Neural progenitor cell (in vitro differentiated cells): Measurements from ENCODE around the gene FPR2.

Source experiments
- EZH2 ChIP-seq: fragments of 200-600 bp; sonication (generic); IDR thresholded peaks from 2 replicates; pipeline ENCODE4 v1.6.1; 2017; ENCODE audit warnings: antibody characterized with exemption, mild to moderate bottlenecking, moderate library complexity
- EZH2phosphoT487 ChIP-seq: fragments of 200-600 bp; sonication (generic); IDR thresholded peaks from 2 replicates; pipeline ENCODE4 v1.6.1; 2017; ENCODE audit warnings: antibody characterized with exemption
- TF ChIP-seq, protein P1 (sequence below): fragments of 200-600 bp; sonication (generic); IDR thresholded peaks from 2 replicates; pipeline ENCODE4 v1.5.1; 2017; ENCODE audit warnings: antibody characterized with exemption, mild to moderate bottlenecking

DNA sequence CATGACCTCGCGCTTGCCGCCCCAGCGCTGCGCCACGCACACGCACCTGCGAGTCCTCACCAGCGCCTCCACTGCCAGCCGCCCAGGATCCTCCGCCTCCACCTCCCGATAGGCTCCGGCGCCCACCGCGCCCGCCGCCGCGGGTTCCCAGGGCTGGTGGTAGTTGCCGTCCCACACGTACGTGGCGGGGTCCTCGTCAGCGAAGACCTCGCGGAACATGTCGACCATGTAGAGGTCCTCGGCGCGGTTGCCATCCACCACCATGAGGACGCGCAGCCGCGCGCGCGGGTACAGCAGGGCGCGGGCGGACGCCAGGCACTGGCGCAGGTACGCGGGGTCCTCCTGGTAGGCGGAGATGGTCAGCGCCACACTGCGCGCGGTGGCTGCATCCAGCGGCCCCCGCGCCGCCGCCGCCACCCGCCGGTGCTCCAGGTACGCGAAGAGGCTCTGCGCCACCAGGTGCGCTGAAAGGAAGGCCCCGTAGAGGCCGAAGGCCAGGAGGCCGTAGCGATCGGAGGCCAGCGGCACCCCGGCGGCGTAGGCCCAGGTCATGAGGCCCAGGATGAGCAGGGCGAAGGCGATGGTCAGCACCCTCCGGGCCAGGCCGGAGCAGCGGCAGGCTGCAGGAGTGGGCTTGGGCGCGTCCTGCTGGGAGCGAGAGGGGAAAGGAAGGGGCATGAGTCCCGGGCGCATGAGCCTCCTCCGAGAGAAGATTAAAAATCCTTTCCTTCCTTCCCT is 41.6 kb upstream of the FPR2 start:
- TF ChIP-seq EZH2 (peak; percentile 89), EZH2phosphoT487 (peak; percentile 76)
- TF ChIP-seq, protein P1, sequence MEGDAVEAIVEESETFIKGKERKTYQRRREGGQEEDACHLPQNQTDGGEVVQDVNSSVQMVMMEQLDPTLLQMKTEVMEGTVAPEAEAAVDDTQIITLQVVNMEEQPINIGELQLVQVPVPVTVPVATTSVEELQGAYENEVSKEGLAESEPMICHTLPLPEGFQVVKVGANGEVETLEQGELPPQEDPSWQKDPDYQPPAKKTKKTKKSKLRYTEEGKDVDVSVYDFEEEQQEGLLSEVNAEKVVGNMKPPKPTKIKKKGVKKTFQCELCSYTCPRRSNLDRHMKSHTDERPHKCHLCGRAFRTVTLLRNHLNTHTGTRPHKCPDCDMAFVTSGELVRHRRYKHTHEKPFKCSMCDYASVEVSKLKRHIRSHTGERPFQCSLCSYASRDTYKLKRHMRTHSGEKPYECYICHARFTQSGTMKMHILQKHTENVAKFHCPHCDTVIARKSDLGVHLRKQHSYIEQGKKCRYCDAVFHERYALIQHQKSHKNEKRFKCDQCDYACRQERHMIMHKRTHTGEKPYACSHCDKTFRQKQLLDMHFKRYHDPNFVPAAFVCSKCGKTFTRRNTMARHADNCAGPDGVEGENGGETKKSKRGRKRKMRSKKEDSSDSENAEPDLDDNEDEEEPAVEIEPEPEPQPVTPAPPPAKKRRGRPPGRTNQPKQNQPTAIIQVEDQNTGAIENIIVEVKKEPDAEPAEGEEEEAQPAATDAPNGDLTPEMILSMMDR, result no peak
